HG02759 (cell line): ENCODE measurements around the gene SPATA1.

Experiments used
- ATAC-seq: cut with Tn5 transposase; IDR thresholded peaks from one replicate; pipeline ENCODE4 v1.9.1; 2021; ENCODE audit warnings: mild to moderate bottlenecking, moderate library complexity; ENCODE audit not compliant: unreplicated experiment

SPATA1 gene

DNA sequence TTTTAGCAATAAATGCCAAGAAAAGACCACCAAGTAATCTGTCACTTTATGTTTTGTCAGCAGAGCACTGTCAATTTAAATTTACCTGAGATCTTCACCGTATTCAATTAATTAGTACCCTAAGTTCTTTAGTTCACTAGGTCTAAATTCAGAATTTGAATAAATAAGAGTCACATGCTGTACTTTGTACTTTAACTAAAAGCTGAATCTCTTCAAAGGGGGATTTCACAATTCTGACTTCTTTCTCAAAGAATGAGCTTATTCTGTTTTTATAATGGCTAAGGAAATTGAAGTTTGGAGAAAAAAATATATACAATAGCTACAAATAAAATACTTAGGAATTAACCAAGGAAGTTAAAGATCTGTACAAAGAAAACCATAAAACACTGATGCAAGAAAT lies 2.3 kb downstream of the SPATA1 start:
- ATAC-seq: no peak

DNA sequence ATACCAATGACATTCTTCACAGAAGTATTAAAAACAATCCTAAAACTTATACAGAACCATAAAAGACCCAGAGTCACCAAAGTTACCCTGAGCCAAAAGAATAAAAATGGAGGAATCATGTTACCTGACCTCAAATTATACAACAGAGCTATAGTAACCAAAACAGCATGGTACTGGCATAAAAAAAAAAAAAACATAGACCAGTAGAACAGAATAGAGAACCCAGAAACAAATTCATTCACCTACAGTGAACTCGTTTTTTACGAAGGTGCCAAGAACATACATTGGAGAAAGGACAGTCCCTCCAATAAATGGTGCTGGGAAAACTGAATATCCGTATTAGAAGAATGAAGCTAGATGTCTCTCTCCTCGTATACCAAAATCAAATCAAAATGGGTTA lies 2.8 kb downstream of the SPATA1 start:
- ATAC-seq: no peak

DNA sequence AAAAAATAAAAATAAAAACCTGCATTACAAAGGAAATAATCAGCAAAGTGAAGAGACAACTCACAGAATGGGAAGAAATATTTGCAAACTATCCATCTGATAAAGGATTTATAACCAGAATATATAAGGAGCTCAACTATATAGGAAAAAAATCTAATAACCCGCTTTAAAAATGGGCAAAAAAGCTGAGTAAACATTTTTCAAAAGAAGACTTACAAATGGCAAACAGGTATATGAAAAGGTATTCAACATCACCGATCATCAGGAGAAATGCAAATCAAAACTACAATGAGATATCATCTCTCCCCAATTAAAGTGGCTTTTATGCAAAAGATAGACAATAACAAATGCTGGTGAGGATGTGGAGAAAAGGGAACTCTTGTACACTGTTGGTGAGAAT lies 4.0 kb downstream of the SPATA1 start:
- no peak for ATAC-seq

DNA sequence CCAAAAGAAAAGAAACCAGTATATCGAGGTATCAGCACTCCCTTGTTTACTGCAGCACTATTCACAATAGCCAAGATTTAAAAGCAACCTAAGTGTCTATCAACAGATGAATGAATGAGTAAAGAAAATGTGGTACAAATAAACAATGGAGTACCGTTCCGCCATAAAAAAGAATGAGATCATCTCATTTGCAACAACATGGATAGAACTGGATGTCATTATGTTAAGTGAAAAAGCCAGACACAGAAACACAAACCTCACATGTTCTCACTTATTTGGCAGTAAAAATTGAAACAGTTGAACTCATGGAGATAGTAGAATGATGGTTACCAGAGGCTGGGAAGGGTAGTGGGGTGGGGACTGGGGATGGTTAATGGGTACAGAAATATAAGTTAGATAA lies 4.5 kb downstream of the SPATA1 start:
- no peak for ATAC-seq

DNA sequence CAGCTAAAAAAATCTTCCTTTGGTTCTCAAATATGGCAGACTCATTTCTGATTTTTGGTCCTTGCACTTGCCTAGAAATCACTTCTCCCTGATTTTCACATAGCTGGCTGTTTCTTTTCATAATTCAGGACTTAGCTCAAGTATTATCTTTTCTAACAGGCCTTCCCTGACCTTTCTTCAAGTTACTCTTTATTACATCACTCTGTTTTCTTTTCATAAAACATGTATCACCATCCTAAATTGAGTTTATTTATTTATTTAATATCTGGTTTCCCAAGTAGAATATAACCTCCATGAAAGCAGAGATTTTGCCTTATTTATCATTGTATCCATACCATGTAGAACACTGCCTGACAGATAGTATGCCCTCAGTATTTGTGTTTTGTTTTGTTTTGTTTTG lies 18.4 kb downstream of the SPATA1 start:
- ATAC-seq: no peak

DNA sequence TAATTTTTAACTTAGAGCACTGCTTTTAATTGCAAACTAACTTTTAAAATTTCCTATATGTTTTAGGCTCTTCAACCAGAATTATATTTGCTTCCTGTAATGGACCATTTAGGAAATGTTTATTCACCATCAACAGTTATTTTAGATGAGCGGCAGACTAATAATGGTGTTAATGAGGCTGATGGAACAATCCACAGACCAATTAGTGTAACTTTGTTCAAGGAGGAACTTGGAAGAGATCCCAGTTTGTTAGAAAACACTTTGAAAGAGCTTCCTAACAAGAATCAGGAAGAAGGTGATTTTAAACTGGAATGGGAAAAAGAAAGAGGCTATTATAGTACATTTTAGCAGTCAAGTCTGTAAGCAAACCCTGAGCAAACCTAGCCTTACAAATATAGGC lies 19.6 kb downstream of the SPATA1 start:
- no peak for ATAC-seq

DNA sequence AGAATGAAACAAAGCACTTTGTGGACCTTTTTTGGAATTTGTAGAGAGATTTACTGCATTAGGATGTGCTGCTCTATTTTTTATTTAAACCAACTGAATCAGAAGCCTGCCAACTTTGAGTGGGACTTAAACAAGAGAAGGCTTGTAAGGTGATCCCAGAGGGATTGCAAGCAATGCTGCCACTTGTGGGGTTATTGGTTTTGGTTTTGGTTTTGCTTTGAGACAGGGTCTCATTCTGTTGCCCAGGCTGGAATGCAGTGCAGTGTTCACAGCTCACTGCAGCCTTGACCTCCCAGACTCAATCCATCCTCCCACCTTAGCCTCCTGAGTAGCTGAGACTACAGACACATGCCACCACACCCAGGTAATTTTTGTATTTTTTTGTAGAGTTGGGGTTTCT lies 32.4 kb downstream of the SPATA1 start:
- ATAC-seq: peak; percentile 92

DNA sequence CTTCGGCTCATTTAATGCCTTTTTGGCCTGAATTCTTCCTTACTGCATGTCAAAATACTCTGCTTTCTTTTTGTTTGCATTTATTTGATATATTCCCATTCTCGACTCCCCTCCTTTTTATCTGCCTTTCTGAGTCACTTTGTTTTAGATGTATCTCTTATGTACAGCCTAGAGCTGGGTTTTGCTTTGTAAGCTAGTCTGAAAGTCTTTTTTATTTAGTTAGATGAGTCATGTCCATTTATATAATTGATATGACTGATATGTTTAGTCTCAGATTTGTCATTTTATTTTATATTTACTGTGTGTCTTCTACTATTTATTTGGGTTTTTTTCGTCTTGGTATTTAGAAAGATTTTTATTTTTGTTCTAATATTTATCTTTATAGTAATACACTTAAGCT lies 33.8 kb downstream of the SPATA1 start:
- ATAC-seq: no peak

DNA sequence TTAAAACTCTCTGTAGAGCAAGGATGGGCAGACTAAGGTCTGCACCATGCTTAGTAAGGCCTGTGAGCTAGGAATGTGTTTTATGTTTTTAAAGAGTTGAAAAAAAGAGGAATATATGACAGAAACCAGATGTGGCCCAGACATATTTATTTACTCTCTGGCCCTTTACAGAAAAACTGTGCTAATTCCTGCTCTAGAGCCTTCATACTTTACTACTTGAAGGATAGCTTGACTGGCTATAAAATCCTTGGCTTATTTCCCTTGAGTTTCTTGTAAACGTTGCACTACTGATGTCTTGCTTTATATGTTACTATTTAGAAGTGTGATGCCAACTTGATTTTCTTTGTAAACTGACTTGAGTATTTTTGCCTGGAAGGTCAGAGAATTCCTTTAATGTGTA lies 34.6 kb downstream of the SPATA1 start:
- no peak for ATAC-seq

DNA sequence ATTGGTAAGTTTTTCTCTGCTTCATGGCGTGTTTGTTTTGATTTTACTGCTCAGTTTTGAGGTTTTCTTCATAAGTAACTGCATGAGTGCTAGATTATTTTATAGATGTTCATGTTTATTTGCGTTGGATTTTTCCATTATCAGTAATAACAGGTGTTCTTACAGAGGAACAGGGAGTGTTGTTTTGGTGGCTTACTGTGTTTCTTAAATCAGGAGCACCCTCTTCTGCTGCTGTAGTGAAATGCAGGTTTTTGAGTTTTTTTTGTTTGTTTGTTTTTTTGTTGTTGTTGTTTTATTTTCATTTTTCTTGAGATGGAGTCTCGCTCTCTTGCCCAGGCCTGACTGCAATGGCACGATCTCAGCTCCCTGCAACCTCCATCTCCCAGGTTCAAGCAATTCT lies 35.5 kb downstream of the SPATA1 start:
- no peak for ATAC-seq

DNA sequence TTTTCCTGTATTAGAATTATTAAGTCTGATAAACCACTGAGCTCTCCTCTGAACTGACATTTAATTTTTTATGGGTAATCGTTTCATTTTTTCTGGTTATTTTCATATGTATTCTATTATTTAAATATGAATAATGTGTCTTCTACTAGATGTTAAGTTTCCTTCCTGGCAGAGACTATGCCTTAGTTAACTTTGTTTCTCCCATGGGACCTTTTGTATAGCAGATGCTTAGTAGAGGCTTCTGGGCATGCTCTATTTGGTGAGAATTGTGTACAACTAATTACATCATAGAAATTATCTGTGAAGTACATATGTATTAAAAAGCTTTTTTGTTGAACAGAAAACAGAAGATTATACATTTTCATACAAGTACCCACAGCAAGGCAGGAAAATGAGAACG lies 44.6 kb downstream of the SPATA1 start:
- ATAC-seq: no peak

DNA sequence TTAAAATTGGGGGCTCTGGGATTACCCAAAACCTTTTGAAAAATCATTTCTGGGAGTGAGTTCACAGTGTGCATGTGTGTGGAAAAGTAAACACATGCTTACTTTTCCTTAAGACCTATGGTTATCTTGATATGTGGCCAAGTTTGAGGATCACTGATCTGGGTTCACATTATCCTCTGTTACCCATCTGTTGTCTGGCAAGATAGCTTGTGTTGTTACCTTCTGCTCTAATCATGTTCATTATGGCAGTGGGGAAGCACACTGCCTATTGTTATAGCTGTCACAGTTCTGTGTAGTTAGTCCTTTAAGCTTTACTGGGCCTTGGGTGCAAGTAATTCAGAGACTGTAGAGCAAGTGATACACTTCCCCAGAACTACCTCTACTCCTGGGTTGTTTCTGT lies 63.0 kb downstream of the SPATA1 start:
- ATAC-seq: no peak

DNA sequence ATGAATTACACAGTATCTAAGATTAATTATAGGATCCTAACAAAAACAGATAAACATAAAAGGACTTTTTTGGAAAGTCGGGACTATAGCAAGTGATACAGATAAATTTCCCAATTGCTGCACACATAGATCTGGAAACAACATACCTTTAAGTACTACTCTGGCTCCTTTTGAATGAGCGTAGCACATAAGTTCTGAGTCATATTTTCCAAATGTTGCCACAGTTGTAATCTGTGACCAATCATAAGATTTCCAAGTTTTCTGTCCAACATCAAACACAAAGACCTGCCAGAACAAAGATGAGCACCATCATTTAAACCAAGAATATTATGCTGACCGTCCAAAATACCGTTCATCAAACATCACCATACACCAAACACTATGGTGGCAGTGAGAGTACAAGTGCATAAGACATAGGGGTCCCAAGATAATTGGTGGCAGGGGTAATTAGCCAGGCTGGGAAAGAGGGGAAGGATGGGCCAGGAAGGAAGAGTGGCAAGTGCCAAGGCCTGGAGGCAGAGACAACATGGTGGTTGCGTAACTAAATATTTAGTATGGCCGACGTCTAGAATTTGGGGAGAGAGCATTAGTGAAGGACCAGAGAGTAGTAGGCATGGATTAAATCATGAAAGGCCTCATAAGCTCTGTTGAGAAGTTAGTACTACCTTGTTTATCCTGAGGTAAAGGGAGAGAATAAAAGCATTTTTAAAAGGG lies 64.4 kb downstream of the SPATA1 start:
- ATAC-seq: no peak

DNA sequence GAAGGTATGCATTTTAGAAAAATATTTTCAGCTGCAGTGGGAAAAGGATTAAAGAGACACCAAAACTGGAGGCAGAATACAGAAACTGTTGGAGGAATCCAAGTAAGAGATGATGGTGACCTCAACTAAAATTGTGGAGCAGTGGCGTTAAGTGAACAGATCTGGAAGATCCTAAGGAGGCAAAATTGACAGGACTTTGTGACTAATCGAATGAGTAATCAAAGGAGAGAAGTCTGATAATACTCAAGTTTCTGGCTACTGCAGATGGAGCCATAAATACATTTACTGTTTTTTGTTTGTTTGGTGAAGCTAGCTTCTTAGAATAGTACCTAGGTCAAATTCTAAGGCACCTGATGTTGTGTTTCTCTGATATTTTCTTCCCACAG lies 65.0 kb downstream of the SPATA1 start:
- ATAC-seq: no peak

DNA sequence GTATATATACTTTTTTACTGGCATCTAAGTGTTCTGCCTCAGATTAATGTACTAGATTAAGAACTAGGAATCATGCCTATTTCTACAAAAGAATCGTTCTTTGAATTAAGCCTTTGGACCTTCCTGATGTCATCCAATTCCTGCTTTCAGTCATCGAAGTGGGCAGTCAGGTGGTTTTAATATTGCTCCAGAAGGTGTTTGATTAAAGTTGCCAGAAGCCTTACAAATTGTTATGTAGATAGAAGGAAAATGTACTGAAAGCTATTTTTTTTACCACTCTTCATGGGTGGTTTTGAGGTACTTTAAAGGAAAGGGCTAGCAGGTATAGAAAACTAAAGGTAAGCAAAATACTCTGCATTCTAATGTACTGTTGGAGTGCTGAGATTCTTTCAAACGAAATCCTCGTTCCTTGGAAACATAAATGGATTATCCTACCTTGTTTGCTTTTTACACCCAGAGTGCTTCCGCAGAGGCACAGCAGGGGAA lies 67.3 kb downstream of the SPATA1 start:
- no peak for ATAC-seq

DNA sequence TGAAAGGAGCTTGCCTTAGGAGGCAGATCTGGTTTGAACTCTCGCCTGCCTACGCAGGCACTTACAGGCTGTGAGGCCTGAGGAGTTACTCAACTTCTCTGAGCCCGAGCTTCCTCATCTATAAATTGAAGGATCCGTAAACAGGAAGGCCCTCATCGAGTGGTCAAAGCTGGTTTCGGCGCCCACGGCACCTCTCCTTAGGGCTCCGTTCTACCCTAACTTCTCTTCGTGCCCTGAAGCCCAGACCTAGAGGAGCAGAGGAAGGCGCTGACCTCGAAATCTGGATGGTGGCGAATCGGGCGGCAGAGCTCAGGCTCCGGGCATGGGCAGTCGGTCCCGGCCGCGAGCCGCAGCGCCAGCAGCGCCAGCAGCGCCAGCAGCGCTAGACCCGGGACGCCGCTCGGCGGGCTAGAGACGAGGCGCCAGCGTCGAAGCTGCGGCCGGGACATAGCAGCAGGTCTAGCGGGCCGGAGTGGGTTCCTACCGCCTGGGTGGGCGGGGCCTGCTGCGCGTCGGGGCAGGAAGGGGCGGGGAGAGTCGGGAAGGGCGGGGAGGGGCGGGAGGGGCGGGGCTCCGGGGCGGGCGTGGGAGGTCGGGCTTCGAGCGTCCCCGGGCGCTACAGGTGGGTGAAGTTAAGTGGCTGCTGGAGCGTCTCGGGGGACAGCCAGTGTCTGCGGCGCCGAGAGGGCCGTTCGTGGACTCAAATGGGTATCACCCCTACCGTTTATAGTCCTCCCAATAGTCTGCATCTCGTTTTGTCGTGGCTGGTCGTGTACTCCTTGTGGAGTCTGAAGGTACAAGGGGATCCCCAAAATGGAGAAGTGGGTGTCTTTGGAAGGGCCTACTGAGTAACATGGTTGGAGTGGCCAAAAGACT lies 68.0 kb downstream of the SPATA1 start, which contains the start of gene CTBS:
TSS of gene CTBS (minus strand) at position 474 of the 876 bp plus-strand sequence. CDS start at position 449, 25 bp downstream.
- ATAC-seq: peak; percentile 86

DNA sequence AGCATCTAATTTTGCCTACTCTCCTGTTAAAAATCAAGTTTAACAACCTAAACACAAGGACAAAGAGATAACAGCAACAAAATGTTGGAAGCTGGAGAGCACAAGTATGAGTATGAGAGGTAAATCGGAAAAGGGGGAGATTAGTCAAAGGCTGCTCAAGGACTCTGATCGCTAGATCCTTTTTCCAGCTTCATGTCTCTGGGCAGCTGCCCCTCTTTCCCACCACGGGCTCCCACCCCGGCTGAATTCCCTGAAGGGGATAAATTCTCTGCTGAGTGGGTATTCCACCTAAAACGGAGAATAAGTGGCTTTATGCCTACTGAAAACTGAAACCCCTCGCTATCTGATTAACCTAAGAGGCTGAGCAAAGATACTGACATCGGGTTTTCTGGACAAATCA lies 68.8 kb downstream of the SPATA1 start:
- no peak for ATAC-seq

DNA sequence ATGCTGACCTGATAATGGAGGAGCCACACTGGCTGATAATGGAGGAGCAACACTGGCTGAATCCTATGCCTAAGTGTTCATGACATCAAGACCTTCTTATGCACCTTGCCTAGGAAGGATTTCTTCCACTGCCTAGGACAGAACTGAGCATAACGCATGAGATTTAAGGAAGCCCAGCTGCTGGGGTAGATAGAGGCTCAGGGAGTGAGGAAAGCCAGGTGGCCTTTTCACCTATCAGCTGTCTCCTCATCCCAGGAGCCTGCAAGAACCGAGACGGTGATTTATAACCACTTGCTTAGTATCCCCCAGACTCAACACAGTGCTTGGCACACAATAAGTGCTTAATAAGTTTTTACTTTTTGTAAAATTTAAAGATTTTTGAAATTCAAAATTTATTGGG lies 75.5 kb downstream of the SPATA1 start:
- ATAC-seq: no peak

DNA sequence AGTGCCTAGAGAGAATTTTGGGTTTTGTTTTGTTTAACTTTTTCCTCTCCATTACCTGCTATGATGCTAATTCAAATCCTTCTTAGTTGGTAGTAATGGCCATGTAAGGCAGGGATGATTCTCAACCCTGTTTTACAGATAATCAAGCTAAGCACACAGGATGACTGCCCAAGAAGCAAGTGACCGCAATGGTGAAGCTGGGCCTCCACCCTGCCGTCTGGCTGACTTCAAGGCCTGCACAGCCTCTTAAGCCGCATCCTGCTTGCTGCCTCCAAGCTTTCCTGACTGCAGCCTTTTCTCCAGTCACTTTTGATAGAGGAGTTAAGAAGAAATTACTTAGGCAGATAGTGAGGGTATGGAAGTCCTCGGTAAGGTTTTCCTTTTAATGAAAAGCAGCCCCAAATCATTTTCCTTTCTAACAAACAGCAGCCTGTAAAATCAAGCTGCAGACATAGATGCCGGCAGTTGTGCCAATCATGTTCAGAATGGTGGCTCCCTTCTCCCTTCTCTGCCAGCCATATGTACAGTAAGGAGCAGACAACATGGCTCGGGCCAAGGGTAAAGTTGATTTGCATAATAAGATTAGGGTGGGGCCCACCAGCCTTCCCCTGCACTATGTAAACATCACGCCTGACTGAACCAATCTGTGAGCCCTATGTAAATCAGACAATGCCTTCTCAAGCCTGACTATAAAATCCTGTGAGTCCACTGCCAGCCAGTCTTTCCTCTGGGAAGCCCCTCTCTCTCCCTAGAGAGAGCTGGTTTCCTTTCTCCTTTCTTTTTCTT lies 76.8 kb downstream of the SPATA1 start:
- no peak for ATAC-seq

DNA sequence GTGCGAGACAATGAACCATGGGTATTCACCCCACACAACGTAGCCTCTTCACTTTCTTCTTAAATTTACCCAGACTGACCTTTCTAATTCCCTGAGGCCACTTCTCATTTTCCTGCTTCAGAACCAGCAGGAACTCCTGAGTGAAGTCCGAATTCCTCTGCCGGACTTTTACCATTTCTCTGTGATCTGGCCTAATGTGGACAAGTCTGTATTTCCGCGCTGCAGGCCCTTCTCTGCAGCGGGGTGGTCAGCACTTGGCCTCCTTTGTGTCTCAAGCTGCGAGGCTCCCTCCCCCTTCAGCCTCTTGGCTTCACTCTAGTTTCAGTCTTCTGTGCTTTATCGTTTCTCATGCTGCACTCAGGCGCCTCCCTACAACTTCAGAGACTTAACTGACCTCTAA lies 77.5 kb downstream of the SPATA1 start:
- no peak for ATAC-seq

DNA sequence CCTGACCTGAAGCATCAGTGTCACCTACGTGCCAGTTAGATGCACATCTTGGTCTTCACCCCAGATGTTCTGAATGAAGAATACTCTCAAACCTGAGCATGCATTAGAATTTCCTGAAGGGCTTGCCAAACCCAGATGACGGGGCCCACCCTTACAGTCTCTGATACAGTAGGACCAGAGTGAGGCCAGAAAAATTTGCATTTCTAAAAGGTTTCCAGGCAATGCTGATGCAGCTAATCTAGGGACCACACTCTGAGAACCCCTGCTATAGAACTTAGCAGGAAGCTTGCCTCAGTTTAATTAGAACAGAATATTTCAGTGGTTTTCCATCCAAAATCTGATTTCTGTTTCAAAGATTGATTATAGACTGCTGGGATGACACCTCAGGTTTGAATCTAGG lies 77.9 kb downstream of the SPATA1 start:
- ATAC-seq: no peak
